GM19324 (cell line): ENCODE data around the gene ECE2.

Experiments used
- ATAC-seq: cut with Tn5 transposase; IDR thresholded peaks from one replicate; pipeline ENCODE4 v1.9.1; 2021; ENCODE audit warnings: mild to moderate bottlenecking, moderate library complexity; ENCODE audit not compliant: unreplicated experiment, low FRiP score

The ECE2 gene

DNA sequence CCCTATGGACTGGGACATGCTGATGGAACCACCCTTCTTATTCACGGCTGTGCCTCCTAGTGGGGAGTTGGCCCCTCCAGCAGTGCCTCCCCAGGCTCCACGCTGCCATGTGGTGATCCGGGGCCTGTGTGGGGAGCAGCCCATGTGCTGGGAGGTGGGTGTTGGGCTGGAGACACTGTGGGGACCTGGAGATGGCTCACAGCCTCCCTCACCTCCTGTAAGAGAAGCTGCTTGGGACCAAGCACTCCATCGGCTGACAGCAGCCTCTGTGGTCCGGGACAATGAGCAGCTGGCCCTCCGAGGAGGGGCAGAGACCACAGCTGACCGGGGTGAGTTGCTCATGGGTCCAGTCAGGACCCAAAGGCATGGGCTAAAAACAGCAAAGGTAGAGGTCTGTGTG lies 36.1 kb upstream of the ECE2 start:
- ATAC-seq, result no peak

DNA sequence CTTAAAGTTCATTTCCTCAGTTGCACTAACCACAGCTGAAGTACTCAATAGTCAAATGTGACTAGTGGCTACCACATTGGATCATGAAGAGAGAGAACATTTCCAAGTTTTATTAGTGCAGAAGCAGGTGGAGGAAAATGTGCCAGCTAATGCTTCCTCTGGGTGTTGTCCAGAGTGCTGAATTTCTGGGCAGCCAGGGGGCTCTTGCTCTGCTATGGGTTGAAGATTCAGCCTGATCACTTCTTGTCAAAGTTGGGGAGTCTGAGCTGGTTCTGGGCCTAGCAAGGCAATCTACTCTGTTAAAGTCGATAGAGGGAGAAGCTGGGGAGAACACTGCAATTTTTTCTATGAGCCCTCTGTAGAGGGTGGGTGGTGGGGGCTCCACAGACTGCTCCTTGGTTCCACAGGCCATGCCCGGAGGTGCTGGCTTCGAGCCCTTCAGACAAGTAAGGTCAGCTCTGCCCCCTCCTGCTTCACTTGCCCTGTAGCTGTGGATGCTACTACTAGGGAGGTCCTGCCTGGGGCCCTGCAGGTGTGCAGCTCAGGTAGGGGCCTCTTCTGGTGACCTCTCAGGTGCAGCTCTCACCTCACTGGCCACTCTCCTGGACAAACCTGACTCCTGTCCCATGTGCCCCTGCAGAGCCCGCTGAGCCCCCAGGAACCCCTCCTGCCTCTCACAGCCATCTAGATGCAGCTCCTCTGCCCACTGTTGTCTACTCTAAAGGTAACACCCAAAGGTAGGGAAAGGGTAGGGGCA lies 35.3 kb upstream of the ECE2 start:
- no peak for ATAC-seq

- ATAC-seq, result no peak
Observed at GRCh38 chr3:184241141-184241446, 34.7 kb upstream of the ECE2 start.

GRCh38 chr3:184241447-184242296 lies 34.1 kb upstream of the ECE2 start:
- no peak for ATAC-seq

- no peak for ATAC-seq
Observed at GRCh38 chr3:184242297-184242685, 33.5 kb upstream of the ECE2 start.

DNA sequence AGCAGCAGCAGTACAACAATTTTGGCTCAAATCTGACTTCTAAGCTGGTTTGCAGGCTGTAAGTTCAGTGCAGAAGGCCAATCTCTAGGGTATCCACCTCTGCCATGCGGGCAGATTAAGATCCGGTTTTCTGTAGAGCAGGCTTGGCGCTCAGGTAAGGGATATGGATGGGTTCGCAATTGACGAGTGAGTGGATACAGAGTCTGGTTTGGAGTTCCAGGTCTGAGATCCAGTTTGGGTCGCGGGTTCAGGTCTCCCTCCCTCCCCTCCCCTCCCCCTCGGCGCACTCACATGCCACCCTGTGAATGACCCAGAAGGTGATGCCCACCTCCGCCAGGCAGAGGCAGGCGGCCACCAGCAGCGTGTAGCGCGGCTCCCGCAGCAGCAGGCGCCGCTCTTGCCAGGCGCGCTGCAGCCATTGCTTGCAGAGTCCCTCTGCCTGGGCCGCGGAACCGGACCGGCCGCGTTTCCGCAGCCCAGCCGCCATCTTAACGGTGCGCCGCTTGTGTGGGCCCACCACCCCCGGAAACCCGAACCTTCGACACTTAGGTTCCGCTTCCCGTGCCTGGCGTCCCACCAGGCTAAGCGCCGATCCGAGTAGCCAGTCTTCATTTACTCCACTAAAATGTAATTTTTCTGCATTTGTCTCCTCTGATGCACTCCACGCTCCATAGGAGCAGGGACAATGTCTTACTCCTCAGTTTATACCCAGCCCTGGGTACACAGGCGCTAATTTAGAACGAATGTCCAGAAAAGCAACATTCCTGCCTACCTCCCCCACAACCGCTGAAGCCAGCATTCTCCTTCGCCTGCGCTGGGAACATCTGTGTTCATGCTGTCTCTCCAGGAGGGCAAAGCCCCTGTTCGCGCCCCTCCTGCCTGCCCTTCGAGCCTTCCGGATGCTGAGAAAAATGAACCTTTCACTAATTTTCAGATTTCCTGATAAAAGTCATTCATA lies 27.1 kb upstream of the ECE2 start, which contains the start of gene ALG3:
ALG3 (minus strand) TSS at position 509 of the 958 bp plus-strand sequence; CDS start at position 487, 22 bp downstream.
- peak; percentile 66 for ATAC-seq

- peak; percentile 88 for ATAC-seq
Observed at GRCh38 chr3:184249412-184250166, 26.2 kb upstream of the ECE2 start, which contains the start of gene EEF1AKMT4. EEF1AKMT4 (plus strand) TSS chr3:184249672; CDS start chr3:184249695, 23 bp downstream.

- ATAC-seq, result peak; percentile 50
Observed at GRCh38 chr3:184250167-184250828, 25.5 kb upstream of the ECE2 start.

GRCh38 chr3:184255291-184256039 lies 20.4 kb upstream of the ECE2 start:
- ATAC-seq, result no peak

- ATAC-seq, result no peak
Observed at GRCh38 chr3:184257083-184257915, 18.5 kb upstream of the ECE2 start.

DNA sequence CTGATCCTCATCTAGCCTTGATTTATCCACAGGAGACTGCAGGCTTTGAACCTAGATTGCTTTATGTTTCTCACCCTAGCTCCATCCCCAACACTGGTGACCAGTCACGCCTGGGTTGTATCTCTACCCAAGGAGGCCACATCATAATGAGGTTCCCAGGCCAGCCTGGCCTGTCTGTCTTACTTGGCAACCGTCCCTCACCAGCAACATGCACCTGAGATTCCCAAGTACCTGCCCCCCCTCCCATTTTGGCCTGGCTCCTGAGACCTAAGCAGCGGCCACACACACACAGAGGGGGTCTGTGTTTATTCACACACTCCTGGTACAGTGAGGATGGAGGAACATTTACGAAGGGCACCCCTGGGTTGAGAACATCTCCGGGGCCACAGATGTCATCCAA lies 16.9 kb upstream of the ECE2 start:
- ATAC-seq, result no peak

DNA sequence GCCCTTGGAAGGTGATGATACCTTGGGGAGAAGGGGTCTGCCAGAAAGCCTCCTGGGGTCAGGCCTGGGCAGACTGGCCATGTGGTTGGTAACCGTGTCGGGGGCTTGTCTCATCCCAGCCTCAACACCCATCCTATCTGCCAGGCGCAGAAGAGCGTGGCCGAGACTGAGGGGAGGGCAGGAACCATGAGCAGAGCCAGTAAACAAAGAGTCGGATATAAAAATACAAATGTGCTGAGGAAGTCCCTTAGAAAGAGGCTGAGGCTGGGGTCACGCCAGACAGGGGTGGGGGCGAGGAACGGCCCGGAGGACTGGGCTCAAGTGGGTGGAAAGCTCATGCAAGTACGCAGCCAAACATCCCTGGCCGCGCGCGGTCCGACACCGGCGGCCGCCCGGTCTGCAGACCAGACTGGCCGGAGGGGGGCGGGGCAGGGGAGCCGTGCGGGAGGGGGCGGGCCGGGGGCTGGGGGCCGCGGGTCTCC lies 16.4 kb upstream of the ECE2 start:
- ATAC-seq, result no peak

DNA sequence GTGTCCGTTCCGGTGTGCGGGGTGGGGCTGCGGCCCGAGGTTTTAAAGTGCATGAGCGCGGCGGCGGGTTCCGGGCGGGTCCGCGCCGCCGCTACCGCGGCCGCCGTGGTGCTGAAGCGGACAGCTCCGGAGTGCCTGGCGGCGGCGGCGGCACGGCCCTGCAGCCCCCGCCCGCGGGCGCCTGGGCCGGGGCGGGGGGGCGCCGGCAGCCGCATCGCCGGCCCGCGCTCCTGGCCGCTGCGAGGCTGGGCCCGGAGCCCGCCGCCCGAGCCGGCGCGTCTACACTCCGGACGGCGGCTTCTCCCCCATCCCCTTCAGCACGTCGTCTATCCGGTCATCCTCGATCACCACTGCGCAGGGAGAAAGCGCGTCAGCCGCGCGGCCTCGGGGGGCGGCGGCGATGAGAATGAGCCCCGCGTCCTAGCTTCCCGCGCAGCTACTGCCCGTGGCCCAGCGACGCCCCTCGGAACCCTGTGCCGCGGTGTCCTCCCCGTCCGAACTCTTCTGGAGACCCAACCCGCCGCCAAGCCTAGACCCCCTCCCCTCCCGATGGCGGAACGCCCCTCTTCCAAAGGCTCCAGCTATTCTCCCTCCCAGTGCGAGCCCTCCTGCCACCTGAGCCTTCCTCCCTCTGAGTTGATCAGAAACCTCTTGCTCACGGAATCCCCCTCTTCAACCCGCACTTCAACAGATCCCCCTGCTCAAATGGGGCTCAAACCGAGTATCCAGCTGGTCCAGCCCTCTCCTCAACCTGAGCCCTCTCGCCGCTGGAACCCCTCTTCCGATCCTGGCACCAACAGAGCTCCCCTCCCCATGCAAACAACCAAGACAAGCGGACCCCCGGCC lies 15.7 kb upstream of the ECE2 start:
- no peak for ATAC-seq

DNA sequence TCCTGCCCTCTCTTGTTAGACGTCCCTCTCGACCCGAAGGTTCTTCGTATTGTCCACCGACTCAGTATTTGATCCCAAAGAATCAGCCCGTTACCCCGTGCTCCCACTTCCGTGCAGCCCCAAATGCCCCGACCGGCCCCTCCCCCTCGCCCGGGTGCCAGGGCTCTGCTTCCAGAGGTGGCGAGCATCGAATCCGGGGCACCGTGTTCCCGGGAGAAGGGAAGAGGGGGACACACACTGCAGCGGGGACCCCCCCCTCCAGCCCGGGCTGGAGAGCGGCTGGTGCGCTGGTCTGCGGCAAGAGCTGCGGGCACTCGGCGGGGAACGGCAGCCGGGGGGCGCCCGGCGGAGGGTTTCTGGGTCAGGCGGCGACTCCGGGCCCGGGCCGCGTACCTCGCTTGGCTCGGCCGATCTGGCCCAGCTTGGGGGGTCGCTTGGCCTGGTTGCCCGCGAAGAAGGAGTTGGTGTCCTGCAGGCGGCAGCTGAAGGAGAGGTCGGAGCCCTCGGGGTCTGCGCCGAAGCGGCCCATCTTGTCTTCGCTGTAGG lies 15.0 kb upstream of the ECE2 start:
- no peak for ATAC-seq

GRCh38 chr3:184261270-184261853 lies 14.5 kb upstream of the ECE2 start, which contains the start of gene CAMK2N2:
CAMK2N2 (minus strand) TSS chr3:184261553; CDS start chr3:184261285, 268 bp downstream.
- no peak for ATAC-seq
